Neutrophil (primary cell): ENCODE results near the gene STARD3NL.
"Not testable (repeated sequence)": the region's sequence is repeated elsewhere in the genome, so short reads cannot be mapped to it uniquely, and the experiment has no call there.

Source experiments
- H3K27ac ChIP-seq: fragments of 200-600 bp; sonication (generic); 2 replicates; pipeline ENCODE4 v1.5.1; 2016; ENCODE audit warnings: mild to moderate bottlenecking, moderate library complexity
- H3K27me3 ChIP-seq: fragments of 200-600 bp; sonication (generic); 2 replicates; pipeline ENCODE4 v1.6.0; 2016; ENCODE audit warnings: mild to moderate bottlenecking
- H3K36me3 ChIP-seq: fragments of 200-600 bp; sonication (generic); 2 replicates; pipeline ENCODE4 v1.5.1; 2017
- H3K4me1 ChIP-seq, 2 experiments: fragments of 200-600 bp in 1 of 2; sonication (generic) in 1 of 2; 1 replicate in 1 of 2; 2 replicates in 1 of 2; pipeline versions ENCODE4 v1.5.1 to v1.6.1; 2013 to 2016; ENCODE audit warnings: low read depth in 1 of 2, low read length in 1 of 2, mild to moderate bottlenecking in 1 of 2, moderate library complexity in 1 of 2; ENCODE audit not compliant: control insufficient read depth in 1 of 2, insufficient read depth in 1 of 2
- H3K4me3 ChIP-seq, 2 experiments: fragments of 200-600 bp in 1 of 2; sonication (generic) in 1 of 2; 1 replicate in 1 of 2; 2 replicates in 1 of 2; pipeline ENCODE4 v1.5.1; 2013 to 2016; ENCODE audit warnings: low read depth in 1 of 2, low read length in 1 of 2, mild to moderate bottlenecking in 1 of 2, moderate library complexity in 1 of 2
- H3K9me3 ChIP-seq: fragments of 200-600 bp; sonication (generic); 2 replicates; pipeline ENCODE4 v1.5.1; 2016
- TF ChIP-seq, protein P1 (sequence below): fragments of 200-600 bp; sonication (generic); IDR thresholded peaks from 2 replicates; pipeline ENCODE4 v1.5.1; 2016; ENCODE audit warnings: antibody characterized with exemption

Gene STARD3NL

DNA sequence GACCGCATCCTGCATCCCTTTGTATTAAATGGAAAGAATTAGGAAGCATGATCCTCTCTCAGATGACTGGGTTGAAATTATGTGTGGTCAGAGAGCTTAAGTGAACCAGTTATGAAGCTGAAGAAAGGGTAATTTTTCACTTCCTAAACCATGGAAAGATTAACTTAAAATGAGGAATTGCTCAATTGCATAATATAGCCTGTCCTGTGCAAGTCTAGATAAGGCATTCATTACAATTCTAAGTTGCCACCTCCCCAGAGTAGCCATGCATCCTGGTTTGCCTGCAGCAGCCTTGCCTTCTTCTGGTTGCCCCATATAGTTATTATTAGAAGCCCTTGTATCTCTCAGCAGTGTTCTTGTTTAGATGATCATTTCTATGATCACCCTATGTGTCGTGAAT lies 45.3 kb downstream of the STARD3NL start:
- H3K27ac ChIP-seq: peak overlapping the region; percentile 54
- H3K27me3 ChIP-seq: no peaks in the 10 kb centered on the region
- no peak overlapping the region for H3K4me3 ChIP-seq
- H3K36me3 ChIP-seq: peaks cover 50% of the 10 kb centered on the region
- H3K4me1 ChIP-seq: peaks cover 11 to 14% of the 10 kb centered on the region in 2 experiments
- H3K9me3 ChIP-seq: no peaks in the 10 kb centered on the region
- TF ChIP-seq, protein P1, sequence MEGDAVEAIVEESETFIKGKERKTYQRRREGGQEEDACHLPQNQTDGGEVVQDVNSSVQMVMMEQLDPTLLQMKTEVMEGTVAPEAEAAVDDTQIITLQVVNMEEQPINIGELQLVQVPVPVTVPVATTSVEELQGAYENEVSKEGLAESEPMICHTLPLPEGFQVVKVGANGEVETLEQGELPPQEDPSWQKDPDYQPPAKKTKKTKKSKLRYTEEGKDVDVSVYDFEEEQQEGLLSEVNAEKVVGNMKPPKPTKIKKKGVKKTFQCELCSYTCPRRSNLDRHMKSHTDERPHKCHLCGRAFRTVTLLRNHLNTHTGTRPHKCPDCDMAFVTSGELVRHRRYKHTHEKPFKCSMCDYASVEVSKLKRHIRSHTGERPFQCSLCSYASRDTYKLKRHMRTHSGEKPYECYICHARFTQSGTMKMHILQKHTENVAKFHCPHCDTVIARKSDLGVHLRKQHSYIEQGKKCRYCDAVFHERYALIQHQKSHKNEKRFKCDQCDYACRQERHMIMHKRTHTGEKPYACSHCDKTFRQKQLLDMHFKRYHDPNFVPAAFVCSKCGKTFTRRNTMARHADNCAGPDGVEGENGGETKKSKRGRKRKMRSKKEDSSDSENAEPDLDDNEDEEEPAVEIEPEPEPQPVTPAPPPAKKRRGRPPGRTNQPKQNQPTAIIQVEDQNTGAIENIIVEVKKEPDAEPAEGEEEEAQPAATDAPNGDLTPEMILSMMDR: no peak

DNA sequence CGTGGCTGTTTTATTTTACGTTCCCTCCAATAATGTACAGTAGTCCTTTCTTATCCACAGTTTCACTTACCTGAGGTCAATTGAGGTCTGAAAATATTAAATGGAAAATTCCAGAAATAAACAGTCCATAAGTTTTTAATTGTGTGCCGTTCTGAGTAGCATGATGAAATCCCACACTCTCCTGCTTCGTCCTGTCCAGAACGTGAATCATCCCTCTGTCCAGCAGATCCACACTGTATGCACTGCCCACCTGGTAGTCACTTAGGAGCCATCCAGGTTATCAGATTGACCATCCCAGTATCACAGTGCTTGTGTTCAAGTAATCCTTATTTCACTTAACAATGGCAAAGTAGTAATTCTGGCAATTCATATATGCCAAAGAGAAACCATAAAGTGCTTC lies 46.3 kb downstream of the STARD3NL start:
- Histone ChIP-seq H3K36me3 (peaks cover 50% of the 10 kb centered on the region), H3K4me3 (no peak overlapping the region), H3K27ac (no peak overlapping the region), H3K4me1 (peaks cover 11 to 14% of the 10 kb centered on the region in 2 experiments), H3K27me3 (no peaks in the 10 kb centered on the region), H3K9me3 (no peaks in the 10 kb centered on the region)
- TF ChIP-seq, protein P1: no peak

DNA sequence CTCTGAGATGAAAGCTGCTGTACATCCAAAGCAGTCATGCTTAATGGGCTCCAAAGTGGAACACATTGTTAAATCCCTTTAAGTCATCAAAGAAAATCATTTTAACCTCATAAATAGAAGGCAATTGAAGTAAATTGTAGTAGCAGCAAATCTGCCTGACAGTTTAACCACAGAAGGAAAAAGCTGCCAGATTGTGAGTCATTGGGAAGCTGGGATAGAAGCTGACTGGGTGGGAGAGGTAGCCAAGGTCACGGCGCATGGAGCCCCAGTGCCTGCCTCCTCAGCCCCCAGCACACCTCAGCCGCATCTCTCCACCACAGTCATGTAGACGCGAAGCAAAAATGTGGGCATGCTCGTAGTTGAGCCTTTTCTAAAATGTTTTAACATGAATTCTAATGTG lies 51.3 kb downstream of the STARD3NL start:
- Histone ChIP-seq H3K36me3 (peaks cover 27% of the 10 kb centered on the region), H3K4me3 (no peak overlapping the region), H3K9me3 (no peaks in the 10 kb centered on the region), H3K27me3 (no peaks in the 10 kb centered on the region), H3K27ac (no peak overlapping the region), H3K4me1 (peaks cover 38 to 46% of the 10 kb centered on the region in 2 experiments)
- TF ChIP-seq, protein P1: no peak

DNA sequence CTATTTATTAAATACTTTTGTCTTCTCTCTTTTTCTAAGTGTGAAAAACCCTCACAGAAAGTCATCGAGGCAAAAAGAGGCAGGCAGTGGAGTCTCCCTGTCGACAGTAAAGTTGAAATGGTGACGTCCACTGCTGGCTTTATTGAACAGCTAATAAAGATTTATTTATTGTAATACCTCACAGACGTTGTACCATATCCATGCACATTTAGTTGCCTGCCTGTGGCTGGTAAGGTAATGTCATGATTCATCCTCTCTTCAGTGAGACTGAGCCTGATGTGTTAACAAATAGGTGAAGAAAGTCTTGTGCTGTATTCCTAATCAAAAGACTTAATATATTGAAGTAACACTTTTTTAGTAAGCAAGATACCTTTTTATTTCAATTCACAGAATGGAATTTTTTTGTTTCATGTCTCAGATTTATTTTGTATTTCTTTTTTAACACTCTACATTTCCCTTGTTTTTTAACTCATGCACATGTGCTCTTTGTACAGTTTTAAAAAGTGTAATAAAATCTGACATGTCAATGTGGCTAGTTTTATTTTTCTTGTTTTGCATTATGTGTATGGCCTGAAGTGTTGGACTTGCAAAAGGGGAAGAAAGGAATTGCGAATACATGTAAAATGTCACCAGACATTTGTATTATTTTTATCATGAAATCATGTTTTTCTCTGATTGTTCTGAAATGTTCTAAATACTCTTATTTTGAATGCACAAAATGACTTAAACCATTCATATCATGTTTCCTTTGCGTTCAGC lies 52.0 kb downstream of the STARD3NL start:
- H3K4me1 ChIP-seq: peaks cover 45 to 53% of the 10 kb centered on the region in 2 experiments
- H3K27ac ChIP-seq: peak overlapping the region; percentile 69
- H3K36me3 ChIP-seq: peaks cover 27% of the 10 kb centered on the region
- H3K9me3 ChIP-seq: no peaks in the 10 kb centered on the region
- no peaks in the 10 kb centered on the region for H3K27me3 ChIP-seq
- no peak overlapping the region for H3K4me3 ChIP-seq
- TF ChIP-seq, protein P1: no peak

DNA sequence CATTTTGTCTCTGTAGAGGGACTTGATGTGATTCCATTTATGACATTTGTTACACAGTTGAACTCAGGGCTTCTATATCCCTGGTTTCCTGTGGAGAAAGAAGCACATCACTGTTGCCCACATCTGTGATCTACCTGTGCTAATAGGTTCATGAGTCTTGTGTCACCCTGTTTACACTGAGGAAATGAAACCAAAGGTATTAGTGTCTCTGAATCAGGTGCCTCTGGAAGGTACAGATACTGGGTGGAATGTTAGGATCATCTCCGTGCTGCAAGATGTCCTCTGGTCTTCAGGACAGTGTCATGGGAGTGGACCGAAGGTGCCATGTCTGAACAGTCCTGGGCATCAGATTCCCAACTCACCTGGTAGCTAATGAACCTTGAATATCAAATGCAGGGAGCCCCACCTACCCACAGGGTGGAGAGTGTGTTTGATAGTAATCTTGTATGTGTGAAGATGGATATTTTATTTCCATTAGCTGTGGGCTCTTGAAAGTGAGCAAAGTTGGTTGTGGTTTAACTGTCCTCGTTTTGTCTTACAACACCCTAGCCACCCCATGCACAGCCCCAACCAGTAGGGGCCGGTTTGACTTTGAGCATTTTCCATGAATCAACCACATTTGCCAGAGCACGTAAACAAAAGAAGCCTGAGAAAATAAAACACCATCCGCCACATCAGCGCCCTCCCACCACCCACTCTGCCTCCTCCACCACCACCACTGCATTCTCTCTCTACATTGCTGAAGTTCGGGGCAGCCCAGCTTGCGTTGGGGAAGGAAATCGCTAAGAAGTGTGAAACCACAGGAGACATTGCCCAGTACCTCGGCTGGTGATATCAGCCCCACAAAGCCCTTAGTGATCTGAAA lies 54.7 kb downstream of the STARD3NL start:
- peaks cover 71 to 77% of the 10 kb centered on the region in 2 experiments for H3K4me1 ChIP-seq
- H3K36me3 ChIP-seq: peaks cover 21% of the 10 kb centered on the region
- peak overlapping the region; percentile 85 for H3K27ac ChIP-seq
- no peaks in the 10 kb centered on the region for H3K9me3 ChIP-seq
- TF ChIP-seq, protein P1: no peak
- H3K27me3 ChIP-seq: no peaks in the 10 kb centered on the region
- H3K4me3 ChIP-seq: peak overlapping the region; percentile 26 to 29

DNA sequence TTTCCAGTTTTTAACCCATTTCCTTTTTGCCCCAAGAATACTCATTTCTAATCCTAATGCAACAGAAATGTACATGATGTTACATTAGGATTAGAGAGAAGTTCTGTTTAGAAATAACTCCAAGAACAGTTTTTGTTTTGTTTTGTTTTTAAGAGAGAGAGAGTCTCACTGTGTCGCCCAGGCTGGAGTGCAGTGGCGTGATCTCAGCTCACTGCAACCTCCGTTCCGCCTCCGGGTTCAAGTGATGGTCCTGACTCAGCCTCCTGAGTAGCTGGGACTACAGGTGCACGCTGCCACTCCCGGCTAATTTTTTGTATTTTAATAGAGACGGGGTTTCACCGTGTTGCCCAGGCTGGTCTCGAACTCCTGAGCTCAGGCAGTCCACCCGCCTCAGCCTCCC lies 56.7 kb downstream of the STARD3NL start:
- Histone ChIP-seq H3K4me1 (peaks cover 74 to 76% of the 10 kb centered on the region in 2 experiments), H3K27ac (peak overlapping the region; percentile 85)
- not testable (repeated sequence) for H3K4me3 ChIP-seq

More for the DNA sequence above, 56.7 kb downstream of the STARD3NL start:
- not testable (repeated sequence) for H3K36me3 ChIP-seq, H3K27me3 ChIP-seq, H3K9me3 ChIP-seq
